GM18907 (cell line): ENCODE results near the gene SRGAP1.
A peak's percentile ranks its signal among the peaks of the same experiment; 100 is the strongest.
"Not testable (repeated sequence)": the region's sequence is repeated elsewhere in the genome, so short reads cannot be mapped to it uniquely, and the experiment has no call there.

Source experiments
- ATAC-seq: cut with Tn5 transposase; IDR thresholded peaks from one replicate; pipeline ENCODE4 v1.9.1; 2021; ENCODE audit warnings: mild to moderate bottlenecking, moderate library complexity; ENCODE audit not compliant: unreplicated experiment

Gene SRGAP1

DNA sequence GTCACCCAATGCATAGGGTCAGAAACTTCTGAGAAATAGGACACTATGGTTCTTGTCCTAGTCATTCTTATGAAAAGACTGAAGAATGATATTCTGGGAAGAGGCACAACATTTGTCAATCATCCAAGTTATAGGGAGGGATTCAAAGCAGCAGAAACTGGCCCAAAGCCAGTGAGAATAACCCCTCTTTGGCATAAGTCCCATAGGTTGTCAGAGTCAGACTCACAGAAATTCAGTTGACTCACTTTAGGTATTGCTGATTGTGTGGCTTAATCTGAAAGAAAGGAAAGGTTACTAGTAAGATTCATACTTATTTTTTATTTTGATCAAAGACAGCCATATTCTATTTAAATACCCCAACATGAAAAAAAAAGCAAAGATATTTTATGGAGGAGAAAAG lies 151.0 kb downstream of the SRGAP1 start:
- no peak for ATAC-seq

GRCh38 chr12:63996556-63996955 lies 152.1 kb downstream of the SRGAP1 start:
- ATAC-seq, result no peak

DNA sequence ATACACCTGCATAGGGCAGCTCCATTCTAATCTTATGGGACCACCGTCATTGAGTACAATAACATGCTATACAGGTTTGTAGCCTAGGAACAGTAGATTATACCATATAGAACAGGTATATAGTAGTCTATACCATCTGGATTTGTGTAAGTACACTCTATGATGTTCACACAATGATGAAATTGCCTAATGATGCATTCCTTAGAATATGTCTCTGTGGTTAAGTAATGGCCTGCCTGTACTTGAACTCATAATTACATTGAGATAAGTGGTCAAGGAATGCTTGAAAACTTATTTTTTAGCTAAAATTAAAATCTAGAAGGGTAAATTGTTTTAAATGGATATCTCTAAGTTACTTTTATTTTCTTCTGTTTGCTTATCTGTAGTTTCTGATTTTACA lies 152.7 kb downstream of the SRGAP1 start:
- no peak for ATAC-seq

DNA sequence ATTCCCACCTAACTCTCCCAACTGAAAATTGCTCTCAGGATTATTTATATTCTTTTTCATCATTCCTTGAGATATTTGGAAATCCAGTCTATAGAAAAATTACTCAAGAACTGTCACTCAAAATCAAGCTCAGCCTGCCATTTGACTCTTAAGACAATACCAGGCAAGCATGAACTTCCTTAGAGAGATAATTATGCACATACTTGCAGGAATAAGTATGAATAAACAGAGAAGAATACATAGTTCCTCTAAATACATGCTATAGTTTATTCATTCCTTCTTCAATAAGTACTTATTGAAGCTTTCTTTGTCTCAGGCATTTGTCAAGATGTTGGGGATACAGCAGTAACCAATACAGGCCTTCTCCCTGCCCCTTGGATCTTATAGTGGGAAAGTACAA lies 154.1 kb downstream of the SRGAP1 start:
- no peak for ATAC-seq

DNA sequence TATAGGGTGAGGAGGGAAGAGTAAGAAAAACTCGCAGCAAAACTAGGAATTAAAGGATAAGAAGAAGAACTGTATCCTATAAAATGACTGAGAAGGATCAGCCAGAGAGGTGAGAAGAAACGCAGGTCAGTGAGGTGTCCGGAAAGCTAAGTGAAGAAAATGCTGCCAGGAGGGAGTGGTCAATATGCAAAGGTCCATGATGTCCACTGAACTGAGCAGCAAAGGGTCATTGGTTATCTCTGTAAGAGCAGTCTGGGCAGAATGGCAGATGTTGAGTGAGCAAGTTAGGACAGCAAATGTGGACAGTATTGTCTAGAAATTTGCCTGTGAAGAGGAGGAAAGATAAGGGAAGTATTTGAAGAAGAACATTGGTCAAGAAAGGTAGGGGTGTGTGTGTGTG lies 155.4 kb downstream of the SRGAP1 start:
- no peak for ATAC-seq

- no peak for ATAC-seq
These were observed 156.9 kb downstream of the SRGAP1 start for GRCh38 chr12:64001439-64001838.

- no peak for ATAC-seq
These were observed 160.1 kb downstream of the SRGAP1 start for GRCh38 chr12:64004641-64005040.

- no peak for ATAC-seq
These were observed 161.8 kb downstream of the SRGAP1 start for GRCh38 chr12:64006211-64006825.

DNA sequence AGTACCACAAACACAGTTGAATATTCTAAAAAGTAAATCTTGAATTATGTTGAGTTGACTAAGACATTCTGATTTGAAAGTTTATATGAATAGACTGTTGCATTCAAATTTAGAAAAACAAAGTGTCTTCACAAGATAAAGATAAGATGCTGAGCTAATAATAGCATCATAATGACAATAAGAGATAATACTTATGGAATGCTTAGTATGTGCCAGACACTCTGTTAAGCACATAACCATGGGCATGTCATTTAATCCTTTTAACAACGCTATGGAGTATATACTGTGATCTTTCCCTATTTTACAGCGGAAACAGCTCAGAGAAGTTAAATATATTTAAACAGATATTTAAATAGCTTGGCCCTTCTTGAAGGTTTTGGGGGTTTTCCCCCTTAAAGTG lies 163.4 kb downstream of the SRGAP1 start:
- no peak for ATAC-seq

DNA sequence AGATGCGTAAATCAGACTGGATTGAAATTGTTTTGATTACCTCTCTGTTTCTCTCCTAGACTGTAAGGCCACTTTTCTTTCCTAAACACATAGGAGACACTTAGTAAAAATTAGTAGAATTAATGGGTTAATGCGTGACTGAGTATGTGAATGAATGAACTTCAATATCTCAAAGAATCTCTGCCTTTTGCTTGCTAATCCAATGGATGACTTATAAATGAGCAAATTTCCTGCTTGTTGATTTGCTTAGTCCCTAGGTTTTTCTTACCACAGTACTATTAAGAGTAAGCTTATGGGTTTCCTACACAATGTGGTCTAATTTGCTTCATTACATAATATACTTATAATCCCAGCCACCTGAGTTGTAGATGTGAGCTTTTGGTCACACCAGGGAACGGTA lies 164.1 kb downstream of the SRGAP1 start:
- ATAC-seq, result no peak

DNA sequence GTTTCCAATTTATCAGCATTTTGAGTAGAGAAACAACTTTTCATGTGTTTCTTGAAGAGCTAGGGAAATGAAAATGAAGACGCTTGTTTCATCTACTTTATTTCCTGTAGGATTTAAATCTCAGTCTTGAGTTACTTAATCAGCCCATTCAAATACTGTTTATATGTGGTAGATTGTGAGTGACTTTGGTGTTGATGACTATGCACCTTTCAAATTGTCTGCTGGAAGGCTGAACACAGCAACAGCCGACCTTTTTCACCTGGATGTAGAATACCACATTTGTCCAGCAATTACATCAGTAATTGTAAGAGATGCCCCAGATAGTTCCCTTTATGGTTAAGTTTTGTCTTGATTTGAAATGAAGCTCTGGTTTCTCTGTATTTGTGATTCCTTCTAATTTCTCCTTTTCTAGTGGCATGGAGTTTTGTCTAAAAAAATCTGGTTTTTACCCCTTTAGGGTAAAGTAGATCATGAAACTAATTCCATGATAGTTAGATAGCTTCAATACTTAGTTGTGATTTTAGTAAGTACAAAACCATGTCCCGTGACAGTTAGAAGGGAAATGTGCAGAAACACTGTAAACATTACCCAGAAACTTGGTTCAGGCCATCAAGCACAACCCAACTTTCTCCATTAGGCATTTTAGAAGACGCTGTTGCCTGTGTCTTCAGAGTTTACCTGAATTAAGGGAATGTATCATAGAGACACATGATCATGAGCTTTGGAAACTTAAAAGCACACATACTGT lies 165.0 kb downstream of the SRGAP1 start:
- ATAC-seq, result peak; percentile 75

GRCh38 chr12:64010069-64010686 lies 165.7 kb downstream of the SRGAP1 start:
- ATAC-seq, result peak; percentile 95

- no peak for ATAC-seq
These were observed 172.0 kb downstream of the SRGAP1 start for GRCh38 chr12:64016521-64016920.

GRCh38 chr12:64018116-64018515 lies 173.6 kb downstream of the SRGAP1 start:
- ATAC-seq, result not testable (repeated sequence)

DNA sequence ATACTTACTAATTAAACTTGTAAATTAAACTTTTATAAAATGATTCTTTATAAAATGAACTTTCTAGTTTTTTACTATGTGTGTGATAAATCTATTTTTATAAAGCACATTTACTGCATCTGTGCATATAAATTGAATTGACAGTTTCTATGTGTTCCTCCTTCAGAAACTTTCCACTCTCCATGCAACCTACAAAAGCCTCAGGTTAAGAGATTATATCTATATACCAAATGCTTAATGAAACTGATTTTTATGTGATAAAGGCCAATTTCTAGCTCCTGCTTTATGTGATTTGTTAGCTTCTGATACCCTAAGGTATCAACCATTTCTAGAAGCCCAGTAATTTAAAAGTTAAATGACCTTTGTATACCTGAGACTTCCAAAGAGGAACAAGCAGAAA lies 174.0 kb downstream of the SRGAP1 start:
- no peak for ATAC-seq

DNA sequence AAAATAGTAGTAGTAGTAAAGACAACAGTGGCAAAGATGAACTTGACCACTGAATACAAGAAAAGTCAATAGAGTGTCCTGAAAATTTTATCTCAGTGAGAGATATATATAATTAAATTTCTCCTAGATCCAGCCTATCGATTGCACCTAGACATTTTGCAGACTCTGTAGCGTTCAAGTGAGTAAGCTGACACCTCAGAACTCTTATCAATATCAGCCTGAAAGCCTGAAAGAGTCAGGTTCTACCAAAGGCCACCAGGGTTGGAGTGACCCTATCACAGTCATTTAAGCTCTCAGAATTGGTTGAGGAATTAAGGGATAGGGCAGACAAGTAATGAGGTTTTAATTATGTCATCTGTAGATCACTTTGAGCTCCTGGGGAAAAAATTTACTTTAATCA lies 174.6 kb downstream of the SRGAP1 start:
- ATAC-seq, result no peak

- ATAC-seq, result no peak
These were observed 175.2 kb downstream of the SRGAP1 start for GRCh38 chr12:64019654-64020053.

- no peak for ATAC-seq
These were observed 180.9 kb downstream of the SRGAP1 start for GRCh38 chr12:64025174-64025958.

DNA sequence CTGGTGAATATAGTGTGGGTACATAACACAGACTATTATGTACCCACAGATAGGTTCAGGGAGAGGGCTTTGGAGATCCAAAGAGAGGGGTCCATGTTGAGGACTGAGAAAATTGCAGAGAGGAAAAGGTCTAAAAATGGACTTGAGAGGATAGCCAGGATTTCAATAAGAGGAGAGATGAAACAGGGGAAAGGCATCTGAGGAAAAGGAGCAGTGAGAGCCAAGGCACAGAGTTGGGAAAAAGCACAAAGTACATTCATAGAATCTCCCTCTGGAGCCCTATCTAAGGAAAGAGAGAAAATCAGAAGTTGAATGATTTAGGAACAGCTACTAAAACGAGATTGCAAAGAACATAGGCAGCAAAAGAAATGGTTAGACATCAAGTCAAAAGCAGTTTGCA lies 182.8 kb downstream of the SRGAP1 start:
- no peak for ATAC-seq

DNA sequence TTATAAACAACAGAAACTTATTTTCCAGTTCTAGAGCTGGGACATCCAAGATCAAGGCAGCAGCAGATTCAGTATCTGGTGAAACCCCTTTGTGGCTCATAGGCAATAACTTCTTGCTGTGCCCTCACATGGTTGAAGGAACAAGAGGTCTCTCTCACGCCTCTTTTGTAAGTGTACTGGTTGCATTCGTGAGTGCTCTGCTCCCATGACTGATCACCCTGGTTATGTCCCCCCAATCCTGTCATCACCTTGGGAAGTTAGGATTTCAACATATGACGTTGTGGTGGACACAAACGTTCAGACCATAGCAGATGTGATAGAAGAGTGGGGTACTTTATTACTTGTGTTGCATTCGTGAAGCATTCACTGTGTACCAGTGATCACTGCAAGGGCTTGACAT lies 184.0 kb downstream of the SRGAP1 start:
- ATAC-seq, result no peak

DNA sequence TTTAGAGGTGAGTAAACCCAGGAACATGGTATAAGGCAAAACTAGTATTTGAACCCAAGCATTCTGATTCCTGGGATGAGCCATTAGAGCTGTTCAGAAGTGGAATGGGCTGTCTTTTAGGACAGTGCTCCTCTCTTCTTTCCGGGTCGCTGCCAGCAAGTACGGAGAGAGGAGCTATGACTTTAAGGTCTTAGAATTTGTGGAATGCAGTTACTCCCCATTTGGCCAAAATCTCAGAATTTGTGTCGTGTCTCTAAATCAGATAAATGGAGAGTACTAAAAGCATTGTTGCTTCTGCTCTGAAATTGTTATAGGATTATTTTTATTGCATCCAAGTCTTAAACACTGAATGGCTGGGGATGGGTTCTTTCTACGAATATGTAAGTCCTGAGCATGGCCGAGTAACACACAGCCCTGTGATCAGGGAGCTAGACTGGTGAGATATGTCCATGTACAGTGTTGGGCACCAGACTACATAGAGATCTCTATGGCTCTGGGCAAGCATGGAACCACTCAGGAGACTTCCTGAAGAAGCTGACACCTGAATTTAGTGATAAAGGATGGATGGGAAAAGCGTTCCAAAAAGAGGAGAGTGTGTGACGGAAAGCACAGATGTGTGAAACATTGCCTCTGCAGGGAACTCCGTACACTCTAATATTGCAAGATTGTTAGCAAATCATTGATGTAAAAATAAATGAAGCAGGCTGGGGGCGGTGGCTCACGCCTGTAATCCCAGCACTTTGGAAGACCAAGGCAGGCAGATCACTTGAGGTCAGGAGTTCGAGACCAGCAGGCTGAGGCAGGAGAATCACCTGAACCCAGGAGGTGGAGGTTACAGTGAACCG lies 184.7 kb downstream of the SRGAP1 start:
- ATAC-seq, result no peak
